GM19455 (cell line): ENCODE measurements around the gene TUT4.

Experiments
- ATAC-seq: cut with Tn5 transposase; IDR thresholded peaks from one replicate; pipeline ENCODE4 v1.9.1; 2021; ENCODE audit not compliant: unreplicated experiment

Gene TUT4

GRCh38 chr1:52473039-52473438 is 79.9 kb downstream of the TUT4 start:
- ATAC-seq = no peak

GRCh38 chr1:52472384-52472783 is 80.5 kb downstream of the TUT4 start:
- ATAC-seq = no peak

GRCh38 chr1:52469108-52469507 is 83.8 kb downstream of the TUT4 start:
- no peak for ATAC-seq

- ATAC-seq = no peak
Observed at GRCh38 chr1:52463891-52464290, 89.0 kb downstream of the TUT4 start.

- ATAC-seq = no peak
Observed at GRCh38 chr1:52461821-52462220, 91.1 kb downstream of the TUT4 start.

- ATAC-seq = no peak
Observed at GRCh38 chr1:52460694-52461093, 92.2 kb downstream of the TUT4 start.

- no peak for ATAC-seq
Observed at GRCh38 chr1:52455686-52456085, 97.2 kb downstream of the TUT4 start.

GRCh38 chr1:52454779-52455178 is 98.1 kb downstream of the TUT4 start:
- ATAC-seq = no peak

- no peak for ATAC-seq
Observed at GRCh38 chr1:52454127-52454526, 98.8 kb downstream of the TUT4 start.

- ATAC-seq = no peak
Observed at GRCh38 chr1:52444463-52444862, 108.4 kb downstream of the TUT4 start.

- no peak for ATAC-seq
Observed at GRCh38 chr1:52439976-52440375, 112.9 kb downstream of the TUT4 start.

GRCh38 chr1:52436817-52437216 is 116.1 kb downstream of the TUT4 start:
- no peak for ATAC-seq

GRCh38 chr1:52435650-52436049 is 117.2 kb downstream of the TUT4 start:
- no peak for ATAC-seq

- ATAC-seq = no peak
Observed at GRCh38 chr1:52435211-52435610, 117.7 kb downstream of the TUT4 start.

- no peak for ATAC-seq
Observed at GRCh38 chr1:52432807-52433206, 120.1 kb downstream of the TUT4 start.

GRCh38 chr1:52427152-52427551 is 125.7 kb downstream of the TUT4 start:
- no peak for ATAC-seq

- ATAC-seq = no peak
Observed at GRCh38 chr1:52426371-52426770, 126.5 kb downstream of the TUT4 start.

GRCh38 chr1:52424813-52425212 is 128.1 kb downstream of the TUT4 start:
- no peak for ATAC-seq

GRCh38 chr1:52424231-52424636 is 128.7 kb downstream of the TUT4 start:
- no peak for ATAC-seq

GRCh38 chr1:52423771-52424170 is 129.1 kb downstream of the TUT4 start:
- no peak for ATAC-seq

GRCh38 chr1:52423055-52423454 is 129.8 kb downstream of the TUT4 start:
- ATAC-seq = no peak

- ATAC-seq = no peak
Observed at GRCh38 chr1:52420713-52421112, 132.2 kb downstream of the TUT4 start.

- no peak for ATAC-seq
Observed at GRCh38 chr1:52416811-52417210, 136.1 kb downstream of the TUT4 start.

GRCh38 chr1:52414942-52415341 is 137.9 kb downstream of the TUT4 start:
- no peak for ATAC-seq
